H1 (cell line): Measurements from ENCODE around the gene RAD9A. TPM values are rescaled to one million over a fixed set of nuclear protein-coding genes. Genes with fewer than 3 reads are reported as not detected.

Experiments
- CHD2 ChIP-seq: IDR thresholded peaks from 2 replicates; pipeline ENCODE4 v1.6.1; 2012; ENCODE audit warnings: low read length, improper control_type of control experiment
- EZH2 ChIP-seq: fragments of 200-600 bp; sonication (generic); IDR thresholded peaks from 2 replicates; pipeline ENCODE4 v1.7.1; 2012; ENCODE audit warnings: low read depth, mild to moderate bottlenecking, moderate library complexity, low read length, inconsistent platforms; ENCODE audit not compliant: severe bottlenecking
- polyA plus RNA-seq, 7 experiments: library from polyadenylated mRNA; depleted of rRNA in 3 of 7; stranded (reverse) in 5 of 7; unstranded in 2 of 7; fragments of >200 nt in 5 of 7; fragments of 200-250 nt in 2 of 7; gene quantifications; 1 replicate in 5 of 7; 2 replicates in 1 of 7; 4 replicates in 1 of 7; pipeline versions ENCODE4 v1.2.1 to v1.2.3, GENCODE V29; 2011 to 2013; ENCODE audit warnings: missing spikeins in 2 of 7, mixed read lengths in 2 of 7
- total RNA-seq: library from RNA; stranded (reverse); fragmentation: NEBNext Ultra II Directional; extraction: Animal tissue kit (Norgen Biotek cat#: 25700); gene quantifications from 2 replicates; pipeline ENCODE4 v1.2.1, GENCODE V29; 2021

Gene RAD9A
- total and polyA plus RNA-seq, 2 of the 8 experiments (the other 6 are each of a cell fraction or from before 2014, with no cell fraction given): 22.2 to 25.5 TPM

- TF ChIP-seq CHD2 (no peak), EZH2 (no peak)
Observed at GRCh38 chr11:67349457-67349856, 42.3 kb upstream of the RAD9A start (continued).
